ENCODE data around the gene MRPL49. TPM values are rescaled to one million over a fixed set of nuclear protein-coding genes. Genes with fewer than 3 reads are reported as not detected.

The MRPL49 gene
- total RNA-seq, 4 donors from 2014 or later: 76.2 to 113 (median 91.5) TPM

- whole genome bisulfite sequencing: 62% methylated on average over 3 of the region's 3 CpGs
- no peak for TF ChIP-seq POLR2AphosphoS5 (IDR thresholded peaks at IDR 0.05)
- TF ChIP-seq EP300 (IDR thresholded peaks at IDR 0.05): no peak
- no peak for TF ChIP-seq CTCF (IDR thresholded peaks at IDR 0.05)
- no peak for TF ChIP-seq POLR2A (IDR thresholded peaks at IDR 0.05; ENCODE audit: low read depth)
- intact Hi-C loops (cut with DNase I): no loop called here
- Histone ChIP-seq H3K27me3 (no peaks in the 10 kb centered on the region), H3K27ac (replicated peaks in 1 of 4) (peak overlapping the region; percentile 93 to 95 (median 94)), H3K4me3 (peak overlapping the region; percentile 73 to 91 (median 82)), H3K4me1 (peaks cover 42 to 59% (median 52%) of the 10 kb centered on the region in 4 donors), H3K9me3 (no peaks in the 10 kb centered on the region), H3K36me3 (peaks cover 20 to 59% (median 52%) of the 10 kb centered on the region in 4 donors)
- DNase-seq (ENCODE audit: extremely low spot score): no peak
Observed at GRCh38 chr11:65120831-65121230, 1.3 kb upstream of the MRPL49 start.

- Histone ChIP-seq H3K27me3 (no peaks in the 10 kb centered on the region), H3K36me3 (peaks cover 26 to 59% (median 52%) of the 10 kb centered on the region in 4 donors), H3K27ac (replicated peaks in 1 of 4) (peak overlapping the region; percentile 93 to 95 (median 94)), H3K4me1 (peaks cover 35 to 53% (median 46%) of the 10 kb centered on the region in 4 donors), H3K4me3 (peak overlapping the region; percentile 73 to 91 (median 82)), H3K9me3 (no peaks in the 10 kb centered on the region)
- WGBS: 1% methylated on average over 22 of the region's 22 CpGs
- intact Hi-C loops (cut with DNase I): no loop called here
- TF ChIP-seq POLR2A (IDR thresholded peaks at IDR 0.05; ENCODE audit: low read depth): no peak
- no peak for TF ChIP-seq EP300 (IDR thresholded peaks at IDR 0.05)
- no peak for TF ChIP-seq CTCF (IDR thresholded peaks at IDR 0.05)
- TF ChIP-seq POLR2AphosphoS5 (IDR thresholded peaks at IDR 0.05): no peak
- no peak for DNase-seq (ENCODE audit: extremely low spot score)
Observed at GRCh38 chr11:65121447-65121864, 665 bp upstream of the MRPL49 start.

- no peaks in the 10 kb centered on the region for H3K9me3 ChIP-seq
- no peak overlapping the region for H3K4me3 ChIP-seq
- TF ChIP-seq EP300 (IDR thresholded peaks at IDR 0.05) (no peak), CTCF (IDR thresholded peaks at IDR 0.05) (no peak), POLR2AphosphoS5 (IDR thresholded peaks at IDR 0.05) (no peak), POLR2A (IDR thresholded peaks at IDR 0.05; ENCODE audit: low read depth) (no peak)
- DNase-seq (ENCODE audit: extremely low spot score): no peak
- H3K27ac ChIP-seq (replicated peaks in 1 of 4): no peak overlapping the region
- H3K4me1 ChIP-seq: peaks cover 23 to 38% (median 32%) of the 10 kb centered on the region in 4 donors
- H3K27me3 ChIP-seq: no peaks in the 10 kb centered on the region
- H3K36me3 ChIP-seq: peaks cover 51 to 71% (median 69%) of the 10 kb centered on the region in 4 donors
- intact Hi-C loops (cut with DNase I): no loop called here
- WGBS: 85% methylated on average over 4 of the region's 5 CpGs
Observed at GRCh38 chr11:65124480-65125196, 2.5 kb downstream of the MRPL49 start.

GRCh38 chr11:65125197-65126056 is 3.3 kb downstream of the MRPL49 start:
- intact Hi-C loops (cut with DNase I): no loop called here
- Histone ChIP-seq H3K36me3 (peaks cover 58 to 71% (median 69%) of the 10 kb centered on the region in 4 donors), H3K4me3 (no peak overlapping the region), H3K9me3 (no peaks in the 10 kb centered on the region), H3K4me1 (peaks cover 20 to 33% (median 30%) of the 10 kb centered on the region in 4 donors), H3K27me3 (no peaks in the 10 kb centered on the region), H3K27ac (replicated peaks in 1 of 4) (no peak overlapping the region)
- DNase-seq (ENCODE audit: extremely low spot score): no peak
- TF ChIP-seq EP300 (IDR thresholded peaks at IDR 0.05) (no peak), POLR2AphosphoS5 (IDR thresholded peaks at IDR 0.05) (no peak), CTCF (IDR thresholded peaks at IDR 0.05) (no peak), POLR2A (IDR thresholded peaks at IDR 0.05; ENCODE audit: low read depth) (no peak)
- WGBS: 86% methylated on average over 11 of the region's 12 CpGs
